Measurements from ENCODE around the gene TAT. TPM values are rescaled to one million over a fixed set of nuclear protein-coding genes. Genes with fewer than 3 reads are reported as not detected.

TAT gene
- total RNA-seq, 1 donor from 2014 or later = not detected

GRCh38 chr16:71536752-71537499 is 40.0 kb downstream of the TAT start:
- TF ChIP-seq, protein P1, sequence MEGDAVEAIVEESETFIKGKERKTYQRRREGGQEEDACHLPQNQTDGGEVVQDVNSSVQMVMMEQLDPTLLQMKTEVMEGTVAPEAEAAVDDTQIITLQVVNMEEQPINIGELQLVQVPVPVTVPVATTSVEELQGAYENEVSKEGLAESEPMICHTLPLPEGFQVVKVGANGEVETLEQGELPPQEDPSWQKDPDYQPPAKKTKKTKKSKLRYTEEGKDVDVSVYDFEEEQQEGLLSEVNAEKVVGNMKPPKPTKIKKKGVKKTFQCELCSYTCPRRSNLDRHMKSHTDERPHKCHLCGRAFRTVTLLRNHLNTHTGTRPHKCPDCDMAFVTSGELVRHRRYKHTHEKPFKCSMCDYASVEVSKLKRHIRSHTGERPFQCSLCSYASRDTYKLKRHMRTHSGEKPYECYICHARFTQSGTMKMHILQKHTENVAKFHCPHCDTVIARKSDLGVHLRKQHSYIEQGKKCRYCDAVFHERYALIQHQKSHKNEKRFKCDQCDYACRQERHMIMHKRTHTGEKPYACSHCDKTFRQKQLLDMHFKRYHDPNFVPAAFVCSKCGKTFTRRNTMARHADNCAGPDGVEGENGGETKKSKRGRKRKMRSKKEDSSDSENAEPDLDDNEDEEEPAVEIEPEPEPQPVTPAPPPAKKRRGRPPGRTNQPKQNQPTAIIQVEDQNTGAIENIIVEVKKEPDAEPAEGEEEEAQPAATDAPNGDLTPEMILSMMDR (conservative IDR thresholded peaks at IDR 0.05) = no peak
- no peak overlapping the region for H3K4me3 Mint-ChIP-seq
- no peaks in the 10 kb centered on the region for H3K36me3 Mint-ChIP-seq (ENCODE audit: low read depth)
- peaks cover 31% of the 10 kb centered on the region for H3K27me3 Mint-ChIP-seq (ENCODE audit: low read depth)
- no peak for DNase-seq (ENCODE audit: low read depth, low spot score)
- H3K27ac Mint-ChIP-seq (ENCODE audit: unreplicated experiment) = no peak overlapping the region
- H3K9me3 Mint-ChIP-seq = no peaks in the 10 kb centered on the region
- H3K4me1 Mint-ChIP-seq = no peaks in the 10 kb centered on the region

- TF ChIP-seq, protein P1 (conservative IDR thresholded peaks at IDR 0.05) = no peak
- no peaks in the 10 kb centered on the region for H3K4me1 Mint-ChIP-seq
- H3K4me3 Mint-ChIP-seq = no peak overlapping the region
- peaks cover 24% of the 10 kb centered on the region for H3K27me3 Mint-ChIP-seq (ENCODE audit: low read depth)
- H3K9me3 Mint-ChIP-seq = no peaks in the 10 kb centered on the region
- no peak overlapping the region for H3K27ac Mint-ChIP-seq (ENCODE audit: unreplicated experiment)
- no peak for DNase-seq (ENCODE audit: low read depth, low spot score)
- H3K36me3 Mint-ChIP-seq (ENCODE audit: low read depth) = no peaks in the 10 kb centered on the region
Measured at GRCh38 chr16:71532366-71532765, 44.5 kb downstream of the TAT start.

GRCh38 chr16:71528863-71529262 is 48.0 kb downstream of the TAT start:
- H3K27ac Mint-ChIP-seq (ENCODE audit: unreplicated experiment) = no peak overlapping the region
- peaks cover 59% of the 10 kb centered on the region for H3K27me3 Mint-ChIP-seq (ENCODE audit: low read depth)
- H3K36me3 Mint-ChIP-seq (ENCODE audit: low read depth) = no peaks in the 10 kb centered on the region
- H3K4me1 Mint-ChIP-seq = no peaks in the 10 kb centered on the region
- no peaks in the 10 kb centered on the region for H3K9me3 Mint-ChIP-seq
- TF ChIP-seq, protein P1 (conservative IDR thresholded peaks at IDR 0.05) = no peak
- H3K4me3 Mint-ChIP-seq = no peak overlapping the region
- no peak for DNase-seq (ENCODE audit: low read depth, low spot score)

GRCh38 chr16:71528257-71528656 is 48.6 kb downstream of the TAT start:
- DNase-seq (ENCODE audit: low read depth, low spot score) = no peak
- H3K27me3 Mint-ChIP-seq (ENCODE audit: low read depth) = peaks cover 65% of the 10 kb centered on the region
- TF ChIP-seq, protein P1 (conservative IDR thresholded peaks at IDR 0.05) = no peak
- no peaks in the 10 kb centered on the region for H3K36me3 Mint-ChIP-seq (ENCODE audit: low read depth)
- H3K4me1 Mint-ChIP-seq = no peaks in the 10 kb centered on the region
- no peaks in the 10 kb centered on the region for H3K9me3 Mint-ChIP-seq
- no peak overlapping the region for H3K27ac Mint-ChIP-seq (ENCODE audit: unreplicated experiment)
- H3K4me3 Mint-ChIP-seq = no peak overlapping the region

- Mint-ChIP-seq H3K27me3 (ENCODE audit: low read depth) (peaks cover 77% of the 10 kb centered on the region), H3K4me3 (no peak within 1 kb of the TSS), H3K36me3 (ENCODE audit: low read depth) (no peaks in the 10 kb centered on the region), H3K9me3 (no peaks in the 10 kb centered on the region), H3K27ac (ENCODE audit: unreplicated experiment) (no peak within 1 kb of the TSS), H3K4me1 (no peaks in the 10 kb centered on the region)
- TF ChIP-seq, protein P1 (conservative IDR thresholded peaks at IDR 0.05) = no peak
- DNase-seq (ENCODE audit: low read depth, low spot score) = no peak
Measured at GRCh38 chr16:71526111-71526631, 50.7 kb downstream of the TAT start, which contains the start of gene CHST4. CHST4 (plus strand) TSS chr16:71526426; CDS start chr16:71536678, 10,252 bp downstream.
